ENCODE results near the gene TP53BP1.

Gene TP53BP1

DNA sequence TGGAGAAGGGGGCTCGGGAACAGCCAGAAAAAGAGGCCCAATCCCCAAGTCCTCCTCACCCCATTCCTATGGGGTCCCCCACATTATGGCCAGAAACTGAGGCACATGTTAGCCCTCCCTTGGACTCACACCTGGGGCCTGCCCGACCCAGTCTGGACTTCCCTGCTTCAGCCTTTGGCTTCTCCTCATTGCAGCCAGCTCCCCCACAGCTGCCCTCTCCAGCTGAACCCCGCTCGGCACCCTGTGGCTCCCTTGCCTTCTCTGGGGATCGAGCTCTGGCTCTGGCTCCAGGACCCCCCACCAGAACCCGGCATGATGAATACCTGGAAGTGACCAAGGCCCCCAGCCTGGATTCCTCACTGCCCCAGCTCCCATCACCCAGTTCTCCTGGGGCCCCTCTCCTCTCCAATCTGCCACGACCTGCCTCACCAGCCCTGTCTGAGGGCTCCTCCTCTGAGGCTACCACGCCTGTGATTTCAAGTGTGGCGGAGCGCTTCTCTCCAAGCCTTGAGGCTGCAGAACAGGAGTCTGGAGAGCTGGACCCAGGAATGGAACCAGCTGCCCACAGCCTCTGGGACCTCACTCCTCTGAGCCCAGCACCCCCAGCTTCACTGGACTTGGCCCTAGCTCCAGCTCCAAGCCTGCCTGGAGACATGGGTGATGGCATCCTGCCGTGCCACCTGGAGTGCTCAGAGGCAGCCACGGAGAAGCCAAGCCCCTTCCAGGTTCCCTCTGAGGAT, 35.0 kb upstream of the TP53BP1 start:
- Histone ChIP-seq H3K4me3 (ENCODE audit: low read depth, low read length) (no peak overlapping the region), H3K27ac (ENCODE audit: low read depth, low read length) (no peak overlapping the region), H3K36me3 (ENCODE audit: insufficient read depth, low read length) (peaks cover 9% of the 10 kb centered on the region; the same call in 1 of the 2 replicates)

DNA sequence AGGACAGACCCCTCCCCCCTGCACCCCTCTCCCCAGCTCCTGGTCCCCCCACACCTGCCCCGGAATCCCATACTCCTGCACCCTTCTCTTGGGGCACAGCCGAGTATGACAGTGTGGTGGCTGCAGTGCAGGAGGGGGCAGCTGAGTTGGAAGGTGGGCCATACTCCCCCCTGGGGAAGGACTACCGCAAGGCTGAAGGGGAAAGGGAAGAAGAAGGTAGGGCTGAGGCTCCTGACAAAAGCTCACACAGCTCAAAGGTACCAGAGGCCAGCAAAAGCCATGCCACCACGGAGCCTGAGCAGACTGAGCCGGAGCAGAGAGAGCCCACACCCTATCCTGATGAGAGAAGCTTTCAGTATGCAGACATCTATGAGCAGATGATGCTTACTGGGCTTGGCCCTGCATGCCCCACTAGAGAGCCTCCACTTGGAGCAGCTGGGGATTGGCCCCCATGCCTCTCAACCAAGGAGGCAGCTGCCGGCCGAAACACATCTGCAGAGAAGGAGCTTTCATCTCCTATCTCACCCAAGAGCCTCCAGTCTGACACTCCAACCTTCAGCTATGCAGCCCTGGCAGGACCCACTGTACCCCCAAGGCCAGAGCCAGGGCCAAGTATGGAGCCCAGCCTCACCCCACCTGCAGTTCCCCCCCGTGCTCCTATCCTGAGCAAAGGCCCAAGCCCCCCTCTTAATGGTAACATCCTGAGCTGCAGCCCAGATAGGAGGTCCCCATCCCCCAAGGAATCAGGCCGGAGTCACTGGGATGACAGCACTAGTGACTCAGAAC, 34.3 kb upstream of the TP53BP1 start:
- Histone ChIP-seq H3K4me3 (ENCODE audit: low read depth, low read length) (no peak overlapping the region), H3K36me3 (ENCODE audit: insufficient read depth, low read length) (peaks cover 16% of the 10 kb centered on the region; the same call in 1 of the 2 replicates), H3K27me3 (ENCODE audit: insufficient read depth, low read length) (no peaks in the 10 kb centered on the region), H3K27ac (ENCODE audit: low read depth, low read length) (no peak overlapping the region), H2AFZ (ENCODE audit: low read length, unreplicated experiment) (no peak overlapping the region), H3K4me1 (ENCODE audit: control insufficient read depth, insufficient read depth, low read length, unreplicated experiment) (no peaks in the 10 kb centered on the region), H3K79me2 (ENCODE audit: control insufficient read depth, insufficient read depth, low read length, unreplicated experiment) (no peaks in the 10 kb centered on the region)

More for the DNA sequence above, 35.0 kb upstream of the TP53BP1 start:
- Histone ChIP-seq H2AFZ (ENCODE audit: low read length, unreplicated experiment) (no peak overlapping the region), H3K79me2 (ENCODE audit: control insufficient read depth, insufficient read depth, low read length, unreplicated experiment) (no peaks in the 10 kb centered on the region), H3K27me3 (ENCODE audit: insufficient read depth, low read length) (no peaks in the 10 kb centered on the region), H3K4me1 (ENCODE audit: control insufficient read depth, insufficient read depth, low read length, unreplicated experiment) (no peaks in the 10 kb centered on the region)

DNA sequence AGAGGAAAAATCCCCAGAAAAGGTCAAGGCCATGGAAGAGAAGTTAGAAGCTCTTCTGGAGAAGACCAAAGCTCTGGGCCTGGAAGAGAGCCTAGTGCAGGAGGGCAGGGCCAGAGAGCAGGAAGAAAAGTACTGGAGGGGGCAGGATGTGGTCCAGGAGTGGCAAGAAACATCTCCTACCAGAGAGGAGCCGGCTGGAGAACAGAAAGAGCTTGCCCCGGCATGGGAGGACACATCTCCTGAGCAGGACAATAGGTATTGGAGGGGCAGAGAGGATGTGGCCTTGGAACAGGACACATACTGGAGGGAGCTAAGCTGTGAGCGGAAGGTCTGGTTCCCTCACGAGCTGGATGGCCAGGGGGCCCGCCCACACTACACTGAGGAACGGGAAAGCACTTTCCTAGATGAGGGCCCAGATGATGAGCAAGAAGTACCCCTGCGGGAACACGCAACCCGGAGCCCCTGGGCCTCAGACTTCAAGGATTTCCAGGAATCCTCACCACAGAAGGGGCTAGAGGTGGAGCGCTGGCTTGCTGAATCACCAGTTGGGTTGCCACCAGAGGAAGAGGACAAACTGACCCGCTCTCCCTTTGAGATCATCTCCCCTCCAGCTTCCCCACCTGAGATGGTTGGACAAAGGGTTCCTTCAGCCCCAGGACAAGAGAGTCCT, 33.4 kb upstream of the TP53BP1 start:
- Histone ChIP-seq H3K4me3 (ENCODE audit: low read depth, low read length) (no peak overlapping the region), H3K27me3 (ENCODE audit: insufficient read depth, low read length) (no peaks in the 10 kb centered on the region), H3K36me3 (ENCODE audit: insufficient read depth, low read length) (peaks cover 25% of the 10 kb centered on the region), H3K4me1 (ENCODE audit: control insufficient read depth, insufficient read depth, low read length, unreplicated experiment) (no peaks in the 10 kb centered on the region), H3K27ac (ENCODE audit: low read depth, low read length) (no peak overlapping the region), H2AFZ (ENCODE audit: low read length, unreplicated experiment) (no peak overlapping the region), H3K79me2 (ENCODE audit: control insufficient read depth, insufficient read depth, low read length, unreplicated experiment) (no peaks in the 10 kb centered on the region)

DNA sequence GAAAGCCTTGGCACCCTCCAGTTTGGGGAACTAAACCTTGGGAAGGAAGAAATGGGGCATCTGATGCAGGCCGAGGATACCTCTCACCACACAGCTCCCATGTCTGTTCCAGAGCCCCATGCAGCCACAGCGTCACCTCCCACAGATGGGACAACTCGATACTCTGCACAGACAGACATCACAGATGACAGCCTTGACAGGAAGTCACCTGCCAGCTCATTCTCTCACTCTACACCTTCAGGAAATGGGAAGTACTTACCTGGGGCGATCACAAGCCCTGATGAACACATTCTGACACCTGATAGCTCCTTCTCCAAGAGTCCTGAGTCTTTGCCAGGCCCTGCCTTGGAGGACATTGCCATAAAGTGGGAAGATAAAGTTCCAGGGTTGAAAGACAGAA, 32.2 kb upstream of the TP53BP1 start:
- Histone ChIP-seq H3K27me3 (ENCODE audit: insufficient read depth, low read length) (no peaks in the 10 kb centered on the region), H3K4me3 (ENCODE audit: low read depth, low read length) (no peak overlapping the region), H3K36me3 (ENCODE audit: insufficient read depth, low read length) (peaks cover 35% of the 10 kb centered on the region), H3K79me2 (ENCODE audit: control insufficient read depth, insufficient read depth, low read length, unreplicated experiment) (no peaks in the 10 kb centered on the region), H3K27ac (ENCODE audit: low read depth, low read length) (no peak overlapping the region), H2AFZ (ENCODE audit: low read length, unreplicated experiment) (no peak overlapping the region), H3K4me1 (ENCODE audit: control insufficient read depth, insufficient read depth, low read length, unreplicated experiment) (no peaks in the 10 kb centered on the region)

DNA sequence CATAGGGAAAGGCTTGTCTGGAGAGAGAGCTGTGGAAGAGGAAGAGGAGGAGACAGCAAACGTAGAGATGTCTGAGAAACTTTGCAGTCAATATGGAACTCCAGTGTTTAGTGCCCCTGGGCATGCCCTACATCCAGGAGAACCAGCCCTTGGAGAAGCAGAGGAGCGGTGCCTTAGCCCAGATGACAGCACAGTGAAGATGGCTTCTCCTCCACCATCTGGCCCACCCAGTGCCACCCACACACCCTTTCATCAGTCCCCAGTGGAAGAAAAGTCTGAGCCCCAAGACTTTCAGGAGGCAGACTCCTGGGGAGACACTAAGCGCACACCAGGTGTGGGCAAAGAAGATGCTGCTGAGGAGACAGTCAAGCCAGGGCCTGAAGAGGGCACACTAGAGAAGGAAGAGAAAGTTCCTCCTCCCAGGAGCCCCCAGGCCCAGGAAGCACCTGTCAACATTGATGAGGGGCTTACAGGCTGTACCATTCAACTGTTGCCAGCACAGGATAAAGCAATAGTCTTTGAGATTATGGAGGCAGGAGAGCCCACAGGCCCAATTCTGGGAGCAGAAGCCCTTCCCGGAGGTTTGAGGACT, 31.4 kb upstream of the TP53BP1 start:
- no peak overlapping the region for H3K27ac ChIP-seq (ENCODE audit: low read depth, low read length)

DNA sequence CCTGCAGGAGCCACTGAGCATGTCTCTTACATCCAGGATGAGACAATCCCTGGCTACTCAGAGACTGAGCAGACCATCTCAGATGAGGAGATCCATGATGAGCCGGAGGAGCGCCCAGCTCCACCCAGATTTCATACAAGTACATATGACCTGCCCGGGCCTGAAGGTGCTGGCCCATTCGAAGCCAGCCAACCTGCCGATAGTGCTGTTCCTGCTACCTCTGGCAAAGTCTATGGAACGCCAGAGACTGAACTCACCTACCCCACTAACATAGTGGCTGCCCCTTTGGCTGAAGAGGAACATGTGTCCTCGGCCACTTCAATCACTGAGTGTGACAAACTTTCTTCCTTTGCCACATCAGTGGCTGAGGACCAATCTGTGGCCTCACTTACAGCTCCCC, 30.7 kb upstream of the TP53BP1 start:
- Histone ChIP-seq H3K36me3 (ENCODE audit: insufficient read depth, low read length) (peaks cover 35% of the 10 kb centered on the region), H3K4me1 (ENCODE audit: control insufficient read depth, insufficient read depth, low read length, unreplicated experiment) (peaks cover 4% of the 10 kb centered on the region), H3K27me3 (ENCODE audit: insufficient read depth, low read length) (no peaks in the 10 kb centered on the region), H3K79me2 (ENCODE audit: control insufficient read depth, insufficient read depth, low read length, unreplicated experiment) (peaks cover 15% of the 10 kb centered on the region), H2AFZ (ENCODE audit: low read length, unreplicated experiment) (no peak overlapping the region), H3K27ac (ENCODE audit: low read depth, low read length) (no peak overlapping the region), H3K4me3 (ENCODE audit: low read depth, low read length) (no peak overlapping the region)

More for the DNA sequence above, 31.4 kb upstream of the TP53BP1 start:
- no peak overlapping the region for H3K4me3 ChIP-seq (ENCODE audit: low read depth, low read length)
- no peaks in the 10 kb centered on the region for H3K27me3 ChIP-seq (ENCODE audit: insufficient read depth, low read length)
- peaks cover 8% of the 10 kb centered on the region for H3K79me2 ChIP-seq (ENCODE audit: control insufficient read depth, insufficient read depth, low read length, unreplicated experiment)
- H2AFZ ChIP-seq (ENCODE audit: low read length, unreplicated experiment), result no peak overlapping the region
- H3K36me3 ChIP-seq (ENCODE audit: insufficient read depth, low read length), result peaks cover 35% of the 10 kb centered on the region
- H3K4me1 ChIP-seq (ENCODE audit: control insufficient read depth, insufficient read depth, low read length, unreplicated experiment), result peaks cover under 1% of the 10 kb centered on the region

DNA sequence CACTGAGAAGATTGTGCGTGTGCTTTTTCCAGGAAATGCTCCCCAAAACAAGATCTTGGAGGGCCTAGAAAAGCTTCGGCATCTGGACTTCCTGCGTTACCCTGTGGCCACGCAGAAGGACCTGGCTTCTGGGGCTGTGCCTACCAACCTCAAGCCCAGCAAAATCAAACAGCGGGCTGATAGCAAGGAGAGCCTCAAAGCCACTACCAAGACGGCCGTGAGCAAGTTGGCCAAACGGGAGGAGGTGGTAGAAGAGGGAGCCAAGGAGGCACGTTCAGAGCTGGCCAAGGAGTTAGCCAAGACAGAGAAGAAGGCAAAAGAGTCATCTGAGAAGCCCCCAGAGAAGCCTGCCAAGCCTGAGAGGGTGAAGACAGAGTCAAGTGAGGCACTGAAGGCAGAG, 29.3 kb upstream of the TP53BP1 start:
- peaks cover 35% of the 10 kb centered on the region for H3K36me3 ChIP-seq (ENCODE audit: insufficient read depth, low read length)
- no peak overlapping the region for H2AFZ ChIP-seq (ENCODE audit: low read length, unreplicated experiment)
- peaks cover 19% of the 10 kb centered on the region for H3K79me2 ChIP-seq (ENCODE audit: control insufficient read depth, insufficient read depth, low read length, unreplicated experiment)
- no peaks in the 10 kb centered on the region for H3K27me3 ChIP-seq (ENCODE audit: insufficient read depth, low read length)
- peaks cover 5% of the 10 kb centered on the region for H3K4me1 ChIP-seq (ENCODE audit: control insufficient read depth, insufficient read depth, low read length, unreplicated experiment)
- H3K4me3 ChIP-seq (ENCODE audit: low read depth, low read length), result no peak overlapping the region
- H3K27ac ChIP-seq (ENCODE audit: low read depth, low read length), result no peak overlapping the region

DNA sequence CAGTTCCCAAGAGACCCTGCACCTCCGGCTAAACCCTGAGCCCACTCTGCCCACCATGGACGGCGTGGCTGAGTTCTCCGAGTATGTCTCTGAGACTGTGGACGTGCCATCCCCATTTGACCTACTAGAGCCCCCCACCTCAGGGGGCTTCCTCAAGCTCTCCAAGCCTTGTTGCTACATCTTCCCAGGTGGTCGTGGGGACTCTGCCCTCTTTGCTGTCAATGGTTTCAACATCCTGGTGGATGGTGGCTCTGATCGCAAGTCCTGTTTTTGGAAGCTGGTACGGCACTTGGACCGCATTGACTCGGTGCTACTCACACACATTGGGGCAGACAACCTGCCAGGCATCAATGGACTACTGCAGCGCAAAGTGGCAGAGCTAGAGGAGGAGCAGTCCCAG, 28.5 kb upstream of the TP53BP1 start:
- H3K36me3 ChIP-seq (ENCODE audit: insufficient read depth, low read length), result peaks cover 35% of the 10 kb centered on the region
- H3K4me3 ChIP-seq (ENCODE audit: low read depth, low read length), result no peak overlapping the region
- peaks cover 13% of the 10 kb centered on the region for H3K4me1 ChIP-seq (ENCODE audit: control insufficient read depth, insufficient read depth, low read length, unreplicated experiment)
- peaks cover 19% of the 10 kb centered on the region for H3K79me2 ChIP-seq (ENCODE audit: control insufficient read depth, insufficient read depth, low read length, unreplicated experiment)
- H2AFZ ChIP-seq (ENCODE audit: low read length, unreplicated experiment), result no peak overlapping the region
- H3K27me3 ChIP-seq (ENCODE audit: insufficient read depth, low read length), result no peaks in the 10 kb centered on the region
- no peak overlapping the region for H3K27ac ChIP-seq (ENCODE audit: low read depth, low read length)

DNA sequence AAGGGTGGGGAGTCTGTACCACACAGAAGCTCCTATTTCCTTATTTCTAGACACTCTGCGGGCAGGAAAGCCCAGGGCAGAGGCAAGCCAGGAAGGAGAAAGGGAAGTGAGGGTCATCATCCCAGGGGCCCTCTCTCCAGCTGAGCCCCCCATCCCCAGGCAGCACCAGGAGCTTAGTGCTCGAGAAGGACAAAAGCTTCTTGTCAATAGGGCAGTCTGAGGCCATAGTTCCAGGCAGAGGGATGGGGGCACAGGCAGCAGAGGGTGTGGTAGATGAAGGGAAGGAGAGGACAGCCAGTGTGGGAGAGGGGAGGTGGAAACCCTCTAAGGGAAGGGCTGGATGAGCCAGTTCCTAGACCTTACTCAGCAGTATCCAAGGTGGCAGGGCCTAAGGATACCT, 27.2 kb upstream of the TP53BP1 start:
- H3K27me3 ChIP-seq (ENCODE audit: insufficient read depth, low read length), result no peaks in the 10 kb centered on the region
- peaks cover 35% of the 10 kb centered on the region for H3K36me3 ChIP-seq (ENCODE audit: insufficient read depth, low read length)
- H3K4me3 ChIP-seq (ENCODE audit: low read depth, low read length), result no peak overlapping the region
- H2AFZ ChIP-seq (ENCODE audit: low read length, unreplicated experiment), result no peak overlapping the region
- peaks cover 19% of the 10 kb centered on the region for H3K79me2 ChIP-seq (ENCODE audit: control insufficient read depth, insufficient read depth, low read length, unreplicated experiment)
- H3K4me1 ChIP-seq (ENCODE audit: control insufficient read depth, insufficient read depth, low read length, unreplicated experiment), result peaks cover 26% of the 10 kb centered on the region
- H3K27ac ChIP-seq (ENCODE audit: low read depth, low read length), result no peak overlapping the region

DNA sequence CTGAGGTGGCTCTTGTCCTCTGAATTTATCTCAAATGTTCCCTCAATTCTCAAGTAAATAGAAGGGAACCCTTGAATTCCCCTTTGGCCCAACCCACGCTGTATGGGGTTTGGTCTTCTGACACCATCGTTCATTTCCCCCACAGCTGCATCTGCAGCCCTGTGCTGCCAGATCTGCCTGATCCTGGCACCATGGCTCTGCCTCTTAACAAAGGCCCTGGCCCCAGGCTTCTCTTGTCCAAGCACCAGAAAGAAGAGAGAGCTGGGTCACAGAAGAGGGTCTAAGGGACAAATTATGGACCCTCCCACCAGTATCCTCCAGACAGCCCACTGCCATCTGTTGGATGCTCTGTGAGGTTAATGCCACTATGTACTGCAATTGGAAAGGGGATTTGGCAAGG, 26.2 kb upstream of the TP53BP1 start:
- no peaks in the 10 kb centered on the region for H3K27me3 ChIP-seq (ENCODE audit: insufficient read depth, low read length)
- H2AFZ ChIP-seq (ENCODE audit: low read length, unreplicated experiment), result no peak overlapping the region
- peaks cover 19% of the 10 kb centered on the region for H3K79me2 ChIP-seq (ENCODE audit: control insufficient read depth, insufficient read depth, low read length, unreplicated experiment)
- peak overlapping the region; percentile 99 for H3K4me3 ChIP-seq (ENCODE audit: low read depth, low read length)
- peaks cover 29% of the 10 kb centered on the region for H3K4me1 ChIP-seq (ENCODE audit: control insufficient read depth, insufficient read depth, low read length, unreplicated experiment)
- peaks cover 35% of the 10 kb centered on the region for H3K36me3 ChIP-seq (ENCODE audit: insufficient read depth, low read length)
- no peak overlapping the region for H3K27ac ChIP-seq (ENCODE audit: low read depth, low read length)

All from ACC112 (cell line).